ENCODE measurements around the gene SDS.

The SDS gene

DNA sequence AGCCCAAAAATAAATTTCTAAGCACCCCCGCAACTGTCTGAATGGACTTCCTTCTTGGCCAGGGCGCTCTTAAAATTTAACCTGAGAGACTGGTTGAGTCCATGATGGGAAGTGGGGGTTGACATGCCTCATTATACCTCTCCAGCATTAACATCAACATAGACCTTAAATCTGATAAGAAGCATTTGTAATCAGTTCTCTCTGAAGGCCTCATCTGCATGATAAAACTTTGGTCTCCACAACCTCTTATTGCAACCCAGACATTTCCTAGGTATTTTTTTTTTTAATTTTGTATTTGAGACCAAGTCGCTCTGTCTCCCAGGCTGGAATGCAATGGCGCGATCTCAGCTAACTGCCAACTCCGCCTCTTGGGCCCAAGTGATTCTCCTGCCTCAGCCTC lies 58.4 kb downstream of the SDS start:
- DNase-seq: no peak

Measured in NCI-H2029 (cell line).